Parathyroid adenoma (tissue), 2 donors: Measurements from ENCODE around the gene DNM1.

Experiments
- H2AFZ ChIP-seq: fragments of 300-600 bp; sonication (generic); one replicate; pipeline ENCODE4 v1.7.0; 2017; ENCODE audit warnings: antibody characterized with exemption, mild to moderate bottlenecking
- H3K27ac ChIP-seq: fragments of 300-600 bp; sonication (generic); one replicate; pipeline ENCODE4 v1.7.0; 2017
- H3K27me3 ChIP-seq: fragments of 300-600 bp; sonication (generic); one replicate; pipeline ENCODE4 v1.7.0; 2017; ENCODE audit warnings: low read length; ENCODE audit not compliant: control insufficient read depth, insufficient read depth
- H3K36me3 ChIP-seq: fragments of 300-600 bp; sonication (generic); one replicate; pipeline ENCODE4 v1.7.0; 2017; ENCODE audit warnings: low read length; ENCODE audit not compliant: control insufficient read depth, insufficient read depth
- H3K4me1 ChIP-seq: fragments of 300-600 bp; sonication (generic); one replicate; pipeline ENCODE4 v1.7.0; 2017; ENCODE audit warnings: control low read depth
- H3K4me2 ChIP-seq: fragments of 300-600 bp; sonication (generic); one replicate; pipeline ENCODE4 v1.7.0; 2017; ENCODE audit warnings: low read length
- H3K4me3 ChIP-seq: fragments of 300-600 bp; sonication (generic); one replicate; pipeline ENCODE4 v1.7.0; 2017; ENCODE audit warnings: low read depth, low read length
- H3K79me2 ChIP-seq: fragments of 300-600 bp; sonication (generic); one replicate; pipeline ENCODE4 v1.7.0; 2017; ENCODE audit warnings: control low read depth
- H3K9ac ChIP-seq: fragments of 300-600 bp; sonication (generic); one replicate; pipeline ENCODE4 v1.7.0; 2017; ENCODE audit warnings: mild to moderate bottlenecking
- H3K9me3 ChIP-seq: fragments of 300-600 bp; sonication (generic); one replicate; pipeline ENCODE4 v1.7.0; 2017; ENCODE audit warnings: low read length; ENCODE audit not compliant: control insufficient read depth
- CTCF ChIP-seq: fragments of 300-600 bp; sonication (generic); IDR thresholded peaks from one replicate; pipeline ENCODE4 v1.7.0; 2017; ENCODE audit warnings: antibody characterized with exemption, mild to moderate bottlenecking
- donor health status: primary hyperparathyroidism.

Gene DNM1

GRCh38 chr9:128188209-128188608 is 15.0 kb upstream of the DNM1 start:
- TF ChIP-seq CTCF: no peak
- Histone ChIP-seq H3K27ac (no peak overlapping the region), H3K4me1 (no peaks in the 10 kb centered on the region), H3K27me3 (no peaks in the 10 kb centered on the region), H3K4me2 (no peak overlapping the region), H3K9me3 (no peaks in the 10 kb centered on the region), H3K79me2 (no peaks in the 10 kb centered on the region), H3K9ac (no peak overlapping the region), H2AFZ (no peak overlapping the region), H3K4me3 (no peak overlapping the region), H3K36me3 (no peaks in the 10 kb centered on the region)

GRCh38 chr9:128190013-128190412 is 13.2 kb upstream of the DNM1 start:
- H3K9me3 ChIP-seq: no peaks in the 10 kb centered on the region
- TF ChIP-seq CTCF: no peak
- H3K36me3 ChIP-seq: no peaks in the 10 kb centered on the region
- no peak overlapping the region for H3K27ac ChIP-seq
- no peaks in the 10 kb centered on the region for H3K79me2 ChIP-seq
- no peaks in the 10 kb centered on the region for H3K27me3 ChIP-seq
- no peak overlapping the region for H3K4me3 ChIP-seq
- H3K9ac ChIP-seq: no peak overlapping the region
- H3K4me2 ChIP-seq: no peak overlapping the region
- H2AFZ ChIP-seq: no peak overlapping the region
- no peaks in the 10 kb centered on the region for H3K4me1 ChIP-seq

GRCh38 chr9:128190516-128191405 is 12.4 kb upstream of the DNM1 start:
- Histone ChIP-seq H2AFZ (peak overlapping the region; percentile 79), H3K4me3 (peak overlapping the region; percentile 83), H3K9ac (peak overlapping the region; percentile 80), H3K4me2 (peak overlapping the region; percentile 94), H3K36me3 (no peaks in the 10 kb centered on the region), H3K9me3 (no peaks in the 10 kb centered on the region), H3K27me3 (no peaks in the 10 kb centered on the region), H3K4me1 (no peaks in the 10 kb centered on the region), H3K79me2 (no peaks in the 10 kb centered on the region), H3K27ac (peak overlapping the region; percentile 32)
- no peak for TF ChIP-seq CTCF

- peak within 1 kb of the TSS; percentile 39 for H3K27ac ChIP-seq
- no peaks in the 10 kb centered on the region for H3K36me3 ChIP-seq
- H2AFZ ChIP-seq: peak within 1 kb of the TSS; percentile 96
- no peaks in the 10 kb centered on the region for H3K79me2 ChIP-seq
- no peaks in the 10 kb centered on the region for H3K4me1 ChIP-seq
- H3K9me3 ChIP-seq: no peaks in the 10 kb centered on the region
- peak; percentile 59 for TF ChIP-seq CTCF
- peak within 1 kb of the TSS; percentile 83 for H3K4me3 ChIP-seq
- no peaks in the 10 kb centered on the region for H3K27me3 ChIP-seq
- H3K4me2 ChIP-seq: peak within 1 kb of the TSS; percentile 94
- H3K9ac ChIP-seq: peak within 1 kb of the TSS; percentile 80
Observed at GRCh38 chr9:128191406-128192046, 11.7 kb upstream of the DNM1 start, which contains the start of gene CIZ1. TSS of gene CIZ1 (minus strand) at chr9:128191572. CDS start at chr9:128190857, 715 bp downstream.
